Loucy (cell line): ENCODE data around the gene PLPP7.

ENCODE experiments used
- EZH2phosphoT487 ChIP-seq: fragments of 200-600 bp; IDR thresholded peaks from 2 replicates; pipeline ENCODE4 v1.6.1; 2018; ENCODE audit warnings: antibody characterized with exemption, mild to moderate bottlenecking, moderate library complexity, borderline replicate concordance
- TF ChIP-seq, protein P1 (sequence below): fragments of 200-600 bp; sonication (generic); conservative IDR thresholded peaks from 2 replicates; pipeline ENCODE4 v1.5.1; 2014; ENCODE audit warnings: mild to moderate bottlenecking, antibody characterized with exemption, low read length

DNA sequence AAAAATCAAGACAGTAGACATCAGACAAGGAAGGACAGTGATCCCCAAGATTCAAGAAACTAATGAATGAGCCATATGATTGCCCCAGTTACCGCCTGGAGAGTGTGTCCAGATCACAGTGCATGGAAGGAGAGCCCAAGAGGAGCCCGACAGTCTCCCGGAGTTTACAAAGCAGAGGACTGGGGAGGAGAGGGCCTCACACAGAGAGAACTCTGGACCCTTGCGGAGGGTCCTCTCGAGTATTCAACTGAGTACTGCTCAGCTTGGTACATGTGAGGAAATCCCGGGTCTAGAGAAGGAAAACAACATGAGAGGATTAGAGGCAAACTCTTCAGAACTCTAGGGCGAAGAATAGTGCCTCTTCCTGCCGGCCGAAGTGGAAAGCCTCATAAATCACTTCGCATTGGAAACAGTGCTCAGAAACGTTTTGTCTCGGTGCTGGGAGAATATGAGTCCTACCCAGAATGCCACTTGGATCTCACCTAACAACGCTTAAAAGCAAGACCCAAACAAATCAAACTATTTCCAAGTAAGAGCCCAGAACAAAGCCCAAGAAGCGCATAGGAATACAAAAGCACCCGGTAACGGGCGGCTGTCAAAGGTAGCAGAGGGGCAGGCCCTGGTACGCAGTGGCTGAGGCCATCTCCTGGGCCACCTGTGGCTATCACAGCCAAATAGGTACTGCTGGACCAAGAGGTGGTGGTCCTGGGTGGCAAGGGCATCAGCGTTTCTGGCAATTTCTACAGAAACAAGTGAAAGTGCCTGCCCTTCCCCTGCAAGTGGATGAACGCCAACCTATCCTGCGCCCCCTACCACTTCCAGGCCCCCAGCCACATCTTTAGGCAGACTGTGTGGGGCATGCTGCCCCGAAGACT, 49.2 kb upstream of the PLPP7 start:
- TF ChIP-seq, protein P1, sequence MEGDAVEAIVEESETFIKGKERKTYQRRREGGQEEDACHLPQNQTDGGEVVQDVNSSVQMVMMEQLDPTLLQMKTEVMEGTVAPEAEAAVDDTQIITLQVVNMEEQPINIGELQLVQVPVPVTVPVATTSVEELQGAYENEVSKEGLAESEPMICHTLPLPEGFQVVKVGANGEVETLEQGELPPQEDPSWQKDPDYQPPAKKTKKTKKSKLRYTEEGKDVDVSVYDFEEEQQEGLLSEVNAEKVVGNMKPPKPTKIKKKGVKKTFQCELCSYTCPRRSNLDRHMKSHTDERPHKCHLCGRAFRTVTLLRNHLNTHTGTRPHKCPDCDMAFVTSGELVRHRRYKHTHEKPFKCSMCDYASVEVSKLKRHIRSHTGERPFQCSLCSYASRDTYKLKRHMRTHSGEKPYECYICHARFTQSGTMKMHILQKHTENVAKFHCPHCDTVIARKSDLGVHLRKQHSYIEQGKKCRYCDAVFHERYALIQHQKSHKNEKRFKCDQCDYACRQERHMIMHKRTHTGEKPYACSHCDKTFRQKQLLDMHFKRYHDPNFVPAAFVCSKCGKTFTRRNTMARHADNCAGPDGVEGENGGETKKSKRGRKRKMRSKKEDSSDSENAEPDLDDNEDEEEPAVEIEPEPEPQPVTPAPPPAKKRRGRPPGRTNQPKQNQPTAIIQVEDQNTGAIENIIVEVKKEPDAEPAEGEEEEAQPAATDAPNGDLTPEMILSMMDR, result no peak
- TF ChIP-seq EZH2phosphoT487, result no peak
